Measurements from ENCODE around the gene PIP5K1A. TPM values are rescaled to one million over a fixed set of nuclear protein-coding genes. Genes with fewer than 3 reads are reported as not detected.

Gene PIP5K1A
- total and polyA plus RNA-seq, 2 donors (not counting 1 experiment from before 2014, with no cell fraction given) = 80.9 to 118 TPM

DNA sequence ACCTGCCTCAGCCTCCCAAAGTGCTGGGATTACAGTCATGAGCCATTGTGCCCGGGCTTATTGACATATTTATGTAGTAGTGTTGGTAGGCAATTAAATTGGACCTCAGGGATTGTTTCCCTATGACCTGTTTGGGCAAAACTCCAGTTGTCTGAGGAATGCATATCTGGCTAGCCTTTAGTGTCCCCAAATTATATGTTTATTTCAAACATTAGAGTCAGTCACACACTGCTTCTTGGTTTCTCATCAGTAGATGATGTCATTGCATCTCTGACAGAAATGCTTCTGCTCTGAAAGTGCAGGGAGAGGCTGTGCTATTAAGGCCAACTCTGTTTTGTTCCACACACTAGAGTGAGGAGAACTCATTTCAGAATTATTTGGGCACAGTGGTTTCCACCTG, 12.5 kb downstream of the PIP5K1A start:
- peak; percentile 20 to 41 for DNase-seq (ENCODE audit: low read depth in 2 of 2)
- H3K27ac ChIP-seq (ENCODE audit: insufficient read depth, low read length) = no peak overlapping the region
- peaks cover 4% of the 10 kb centered on the region for H4K20me1 ChIP-seq (ENCODE audit: control insufficient read depth, extremely low read depth, insufficient read depth, low read length)
- H3K9ac ChIP-seq (ENCODE audit: insufficient read depth, low read length) = no peak overlapping the region
- H3K79me2 ChIP-seq (ENCODE audit: control insufficient read depth, insufficient read depth, low read length) = peaks cover 87% of the 10 kb centered on the region
- no peaks in the 10 kb centered on the region for H3K36me3 ChIP-seq (ENCODE audit: control insufficient read depth, insufficient read depth, low read length)
- H3K4me1 ChIP-seq (ENCODE audit: control insufficient read depth, extremely low read depth, insufficient read depth, low read length) = peaks cover 3% of the 10 kb centered on the region
- TF ChIP-seq, protein P1, sequence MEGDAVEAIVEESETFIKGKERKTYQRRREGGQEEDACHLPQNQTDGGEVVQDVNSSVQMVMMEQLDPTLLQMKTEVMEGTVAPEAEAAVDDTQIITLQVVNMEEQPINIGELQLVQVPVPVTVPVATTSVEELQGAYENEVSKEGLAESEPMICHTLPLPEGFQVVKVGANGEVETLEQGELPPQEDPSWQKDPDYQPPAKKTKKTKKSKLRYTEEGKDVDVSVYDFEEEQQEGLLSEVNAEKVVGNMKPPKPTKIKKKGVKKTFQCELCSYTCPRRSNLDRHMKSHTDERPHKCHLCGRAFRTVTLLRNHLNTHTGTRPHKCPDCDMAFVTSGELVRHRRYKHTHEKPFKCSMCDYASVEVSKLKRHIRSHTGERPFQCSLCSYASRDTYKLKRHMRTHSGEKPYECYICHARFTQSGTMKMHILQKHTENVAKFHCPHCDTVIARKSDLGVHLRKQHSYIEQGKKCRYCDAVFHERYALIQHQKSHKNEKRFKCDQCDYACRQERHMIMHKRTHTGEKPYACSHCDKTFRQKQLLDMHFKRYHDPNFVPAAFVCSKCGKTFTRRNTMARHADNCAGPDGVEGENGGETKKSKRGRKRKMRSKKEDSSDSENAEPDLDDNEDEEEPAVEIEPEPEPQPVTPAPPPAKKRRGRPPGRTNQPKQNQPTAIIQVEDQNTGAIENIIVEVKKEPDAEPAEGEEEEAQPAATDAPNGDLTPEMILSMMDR (conservative IDR thresholded peaks at IDR 0.05 in 1 of 2, IDR thresholded peaks at IDR 0.05 in 1 of 2; ENCODE audit: low read depth in 1 of 2, low read length in 2 of 2) = no peak
- no peak for TF ChIP-seq EZH2 (IDR thresholded peaks at IDR 0.05; ENCODE audit: low read length, missing control alignments)
- H3K4me2 ChIP-seq (ENCODE audit: extremely low read depth, insufficient read depth, low read length) = no peak overlapping the region
- no peaks in the 10 kb centered on the region for H3K9me3 ChIP-seq (ENCODE audit: control insufficient read depth, insufficient read depth, low read depth, low read length)
- H3K27me3 ChIP-seq (ENCODE audit: control insufficient read depth, insufficient read depth, low read length) = no peaks in the 10 kb centered on the region
- no peak overlapping the region for H2AFZ ChIP-seq (ENCODE audit: low read length)
- H3K4me3 ChIP-seq (replicated peaks in 1 of 4; ENCODE audit: control extremely low read depth in 1 of 4, insufficient read depth in 1 of 4, low read depth in 3 of 4, low read length in 4 of 4) = no peak overlapping the region

DNA sequence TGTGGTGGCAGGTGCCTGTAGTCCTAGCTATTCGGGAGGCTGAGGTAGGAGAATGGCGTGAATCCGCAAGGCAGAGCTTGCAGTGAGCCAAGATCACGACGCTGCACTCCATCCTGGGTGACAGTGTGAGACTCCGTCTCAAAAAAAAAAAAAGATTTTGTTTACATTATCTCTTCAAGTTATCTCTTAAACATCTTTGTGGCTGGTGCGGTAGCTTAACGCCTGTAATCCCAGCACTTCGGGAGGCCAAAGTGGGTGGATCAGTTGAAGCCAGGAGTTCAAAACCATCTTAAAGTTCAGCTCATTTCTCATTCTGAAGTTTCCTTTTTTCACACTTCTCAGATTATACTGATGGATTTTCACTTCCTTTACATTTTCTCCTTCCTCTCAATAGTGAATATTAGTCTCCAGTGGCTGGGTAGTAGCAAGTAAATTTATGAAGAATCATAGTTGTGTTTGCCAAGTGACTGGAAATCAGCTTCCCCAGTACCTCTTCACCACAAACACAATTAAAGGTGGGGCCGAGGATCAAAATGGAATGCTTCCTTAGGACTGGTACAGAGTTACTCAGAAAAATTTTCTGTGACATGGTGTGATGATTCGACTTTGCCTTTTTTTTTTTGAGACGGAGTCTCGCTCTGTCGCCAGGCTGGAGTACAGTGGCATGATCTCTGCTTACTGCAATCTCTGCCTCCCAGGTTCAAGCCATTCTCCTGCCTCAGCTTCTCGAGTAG, 13.8 kb downstream of the PIP5K1A start:
- no peaks in the 10 kb centered on the region for H3K36me3 ChIP-seq (ENCODE audit: control insufficient read depth, insufficient read depth, low read length)
- DNase-seq (ENCODE audit: low read depth in 2 of 2) = peak in 1 of 2 donors; percentile 39

DNA sequence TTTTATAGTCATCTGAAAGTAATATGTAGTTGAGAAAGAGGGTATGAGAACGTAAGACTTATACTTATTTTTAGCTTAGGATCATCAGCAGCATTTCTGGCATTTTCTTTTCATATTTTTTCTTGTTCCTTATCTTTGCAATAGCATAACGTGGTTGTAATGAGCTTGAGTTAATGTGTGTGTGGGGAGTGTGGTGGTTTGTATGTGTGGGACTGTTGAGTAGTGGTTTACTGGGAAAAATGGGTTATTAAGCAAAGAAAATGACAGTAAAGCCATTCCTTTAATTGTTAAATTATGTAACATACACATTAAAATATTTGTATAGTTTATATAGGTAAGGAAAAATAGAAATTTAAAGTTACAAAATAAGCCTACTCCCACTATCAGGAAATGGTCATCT, 15.2 kb downstream of the PIP5K1A start:
- Histone ChIP-seq H3K27me3 (ENCODE audit: control insufficient read depth, insufficient read depth, low read length) (no peaks in the 10 kb centered on the region), H3K79me2 (ENCODE audit: control insufficient read depth, insufficient read depth, low read length) (peaks cover 90% of the 10 kb centered on the region), H2AFZ (ENCODE audit: low read length) (no peak overlapping the region), H3K9me3 (ENCODE audit: control insufficient read depth, insufficient read depth, low read depth, low read length) (no peaks in the 10 kb centered on the region), H3K4me1 (ENCODE audit: control insufficient read depth, extremely low read depth, insufficient read depth, low read length) (peaks cover 3% of the 10 kb centered on the region), H3K4me3 (replicated peaks in 1 of 4; ENCODE audit: control extremely low read depth in 1 of 4, insufficient read depth in 1 of 4, low read depth in 3 of 4, low read length in 4 of 4) (no peak overlapping the region), H3K36me3 (ENCODE audit: control insufficient read depth, insufficient read depth, low read length) (peaks cover 1% of the 10 kb centered on the region), H3K27ac (ENCODE audit: insufficient read depth, low read length) (no peak overlapping the region), H3K9ac (ENCODE audit: insufficient read depth, low read length) (no peak overlapping the region), H4K20me1 (ENCODE audit: control insufficient read depth, extremely low read depth, insufficient read depth, low read length) (peaks cover 5% of the 10 kb centered on the region), H3K4me2 (ENCODE audit: extremely low read depth, insufficient read depth, low read length) (no peak overlapping the region)
- peak in 1 of 2 donors; percentile 53 for DNase-seq (ENCODE audit: low read depth in 2 of 2)
- TF ChIP-seq, protein P1 (conservative IDR thresholded peaks at IDR 0.05 in 1 of 2, IDR thresholded peaks at IDR 0.05 in 1 of 2; ENCODE audit: low read depth in 1 of 2, low read length in 2 of 2) = no peak
- TF ChIP-seq EZH2 (IDR thresholded peaks at IDR 0.05; ENCODE audit: low read length, missing control alignments) = no peak

More for the DNA sequence above, 13.8 kb downstream of the PIP5K1A start:
- no peaks in the 10 kb centered on the region for H3K9me3 ChIP-seq (ENCODE audit: control insufficient read depth, insufficient read depth, low read depth, low read length)
- H2AFZ ChIP-seq (ENCODE audit: low read length) = no peak overlapping the region
- TF ChIP-seq EZH2 (IDR thresholded peaks at IDR 0.05; ENCODE audit: low read length, missing control alignments) = no peak
- TF ChIP-seq, protein P1 (conservative IDR thresholded peaks at IDR 0.05 in 1 of 2, IDR thresholded peaks at IDR 0.05 in 1 of 2; ENCODE audit: low read depth in 1 of 2, low read length in 2 of 2) = no peak
- H3K79me2 ChIP-seq (ENCODE audit: control insufficient read depth, insufficient read depth, low read length) = peaks cover 85% of the 10 kb centered on the region
- H3K4me3 ChIP-seq (replicated peaks in 1 of 4; ENCODE audit: control extremely low read depth in 1 of 4, insufficient read depth in 1 of 4, low read depth in 3 of 4, low read length in 4 of 4) = no peak overlapping the region
- H3K9ac ChIP-seq (ENCODE audit: insufficient read depth, low read length) = no peak overlapping the region
- no peaks in the 10 kb centered on the region for H3K27me3 ChIP-seq (ENCODE audit: control insufficient read depth, insufficient read depth, low read length)
- no peak overlapping the region for H3K27ac ChIP-seq (ENCODE audit: insufficient read depth, low read length)
- no peak overlapping the region for H3K4me2 ChIP-seq (ENCODE audit: extremely low read depth, insufficient read depth, low read length)
- peaks cover 5% of the 10 kb centered on the region for H4K20me1 ChIP-seq (ENCODE audit: control insufficient read depth, extremely low read depth, insufficient read depth, low read length)
- H3K4me1 ChIP-seq (ENCODE audit: control insufficient read depth, extremely low read depth, insufficient read depth, low read length) = peaks cover 3% of the 10 kb centered on the region

Data from fibroblast of lung (primary cell).